SU-DHL-6 (cell line): Measurements from ENCODE around the gene PHLPP2.

ENCODE experiments used
- EZH2phosphoT487 ChIP-seq: fragments of 200-600 bp; sonication (generic), shearing (Covaris generic); conservative IDR thresholded peaks from 2 replicates; pipeline ENCODE4 v1.6.1; 2018; ENCODE audit warnings: mild to moderate bottlenecking, antibody characterized with exemption, low read length, moderate library complexity, mixed read lengths
- TF ChIP-seq, protein P1 (sequence below): fragments of 200-600 bp; sonication (generic); IDR thresholded peaks from one replicate; pipeline ENCODE4 v1.5.1; 2017; ENCODE audit warnings: antibody characterized with exemption, mild to moderate bottlenecking, low read length, moderate library complexity; ENCODE audit not compliant: insufficient read depth, poor library complexity, severe bottlenecking

DNA sequence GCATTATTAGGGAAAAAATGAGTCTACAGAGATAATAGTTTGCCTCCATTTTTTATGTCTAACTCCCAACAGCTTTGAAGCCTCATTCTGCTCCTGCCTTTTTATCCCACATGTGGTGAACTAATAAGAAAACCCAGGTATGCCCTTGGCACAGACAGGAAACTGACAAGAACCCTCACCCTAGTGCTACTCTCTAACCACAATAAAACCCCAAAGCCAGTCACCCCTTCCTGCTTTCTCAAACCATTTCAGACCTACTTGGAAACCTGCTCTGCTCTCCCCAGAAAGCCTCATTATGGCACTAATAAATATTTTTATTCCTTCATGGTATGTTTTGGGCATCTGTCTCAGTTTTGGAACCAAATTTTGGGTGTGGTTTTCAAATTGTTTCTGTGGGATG is 102.4 kb downstream of the PHLPP2 start:
- TF ChIP-seq, protein P1, sequence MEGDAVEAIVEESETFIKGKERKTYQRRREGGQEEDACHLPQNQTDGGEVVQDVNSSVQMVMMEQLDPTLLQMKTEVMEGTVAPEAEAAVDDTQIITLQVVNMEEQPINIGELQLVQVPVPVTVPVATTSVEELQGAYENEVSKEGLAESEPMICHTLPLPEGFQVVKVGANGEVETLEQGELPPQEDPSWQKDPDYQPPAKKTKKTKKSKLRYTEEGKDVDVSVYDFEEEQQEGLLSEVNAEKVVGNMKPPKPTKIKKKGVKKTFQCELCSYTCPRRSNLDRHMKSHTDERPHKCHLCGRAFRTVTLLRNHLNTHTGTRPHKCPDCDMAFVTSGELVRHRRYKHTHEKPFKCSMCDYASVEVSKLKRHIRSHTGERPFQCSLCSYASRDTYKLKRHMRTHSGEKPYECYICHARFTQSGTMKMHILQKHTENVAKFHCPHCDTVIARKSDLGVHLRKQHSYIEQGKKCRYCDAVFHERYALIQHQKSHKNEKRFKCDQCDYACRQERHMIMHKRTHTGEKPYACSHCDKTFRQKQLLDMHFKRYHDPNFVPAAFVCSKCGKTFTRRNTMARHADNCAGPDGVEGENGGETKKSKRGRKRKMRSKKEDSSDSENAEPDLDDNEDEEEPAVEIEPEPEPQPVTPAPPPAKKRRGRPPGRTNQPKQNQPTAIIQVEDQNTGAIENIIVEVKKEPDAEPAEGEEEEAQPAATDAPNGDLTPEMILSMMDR = no peak
- TF ChIP-seq EZH2phosphoT487 = no peak
